Endodermal cell (in vitro differentiated cells): ENCODE data around the gene DNAAF5. TPM values are rescaled to one million over a fixed set of nuclear protein-coding genes. Genes with fewer than 3 reads are reported as not detected.

Source experiments
- DNase-seq: peaks from one replicate; pipeline ENCODE4 v3.0.0-alpha.2; 2017
- H3K27ac ChIP-seq: 2 replicates; pipeline ENCODE4 v1.5.1; 2013; ENCODE audit warnings: mild to moderate bottlenecking, low read depth, low read length, moderate library complexity
- H3K27me3 ChIP-seq: 2 replicates; pipeline ENCODE4 v1.6.1; 2013; ENCODE audit warnings: mild to moderate bottlenecking, low read length, moderate library complexity; ENCODE audit not compliant: insufficient read depth, control insufficient read depth, poor library complexity, severe bottlenecking
- H3K36me3 ChIP-seq: 2 replicates; pipeline ENCODE4 v1.7.0; 2013; ENCODE audit warnings: mild to moderate bottlenecking, low read length, moderate library complexity; ENCODE audit not compliant: control insufficient read depth, insufficient read depth
- H3K4me1 ChIP-seq: one replicate; pipeline ENCODE4 v1.7.0; 2013; ENCODE audit warnings: low read length; ENCODE audit not compliant: control insufficient read depth, insufficient read depth
- H3K4me3 ChIP-seq: 2 replicates; pipeline ENCODE4 v1.5.1; 2013; ENCODE audit warnings: mild to moderate bottlenecking, low read length, moderate library complexity
- H3K9ac ChIP-seq: 2 replicates; pipeline ENCODE4 v1.6.1; 2013; ENCODE audit warnings: mild to moderate bottlenecking, low read length, moderate library complexity; ENCODE audit not compliant: poor library complexity, severe bottlenecking; ENCODE audit errors: extremely low read depth
- H3K9me3 ChIP-seq: 2 replicates; pipeline ENCODE4 v1.6.1; 2013; ENCODE audit warnings: mild to moderate bottlenecking, low read length, moderate library complexity; ENCODE audit not compliant: control insufficient read depth
- H3K27ac Mint-ChIP-seq: 2 replicates; pipeline ENCODE4 v1.8.0; 2020; ENCODE audit warnings: mixed read lengths
- H3K27me3 Mint-ChIP-seq: 2 replicates; pipeline ENCODE4 v1.8.0; 2021; ENCODE audit warnings: mild to moderate bottlenecking, mixed read lengths; ENCODE audit not compliant: insufficient read depth
- H3K36me3 Mint-ChIP-seq: 2 replicates; pipeline ENCODE4 v1.8.0; 2020; ENCODE audit warnings: low read depth, mixed read lengths
- H3K4me1 Mint-ChIP-seq: 2 replicates; pipeline ENCODE4 v1.8.0; 2020; ENCODE audit warnings: mixed read lengths
- H3K4me3 Mint-ChIP-seq: 2 replicates; pipeline ENCODE4 v1.8.0; 2020; ENCODE audit warnings: mild to moderate bottlenecking, moderate library complexity, mixed read lengths
- H3K9me3 Mint-ChIP-seq: 2 replicates; pipeline ENCODE4 v1.8.0; 2020; ENCODE audit warnings: mild to moderate bottlenecking, mixed read lengths
- CTCF ChIP-seq: fragments of 200-600 bp; sonication (generic); conservative IDR thresholded peaks from 2 replicates; pipeline ENCODE4 v1.5.0; 2021; ENCODE audit warnings: antibody characterized with exemption, mild to moderate bottlenecking
- WGBS, 2 experiments: methylation state at CpG; one replicate each; pipeline versions ENCODE4 v1.1.5 to v1.1.7; 2013; ENCODE audit warnings: missing lambda C conversion rate in 2 of 2, mixed read lengths in 1 of 2; ENCODE audit not compliant: insufficient coverage in 1 of 2, insufficient read length in 1 of 2; 5-methylcytosine and 5-hydroxymethylcytosine counted together
- total RNA-seq, 2 donors: library from RNA; stranded (reverse); fragmentation: NEBNext Ultra II Directional in 1 of 2; extraction: Animal tissue kit (Norgen Biotek cat#: 25700) in 1 of 2; gene quantifications; 2 replicates in 1 of 2; 3 replicates in 1 of 2; pipeline ENCODE4 v1.2.1, GENCODE V29; 2021

The DNAAF5 gene
- total RNA-seq, 2 donors from 2014 or later: 54.2 to 54.3 TPM

GRCh38 chr7:833601-834258, 107.2 kb downstream of the DNAAF5 start:
- H3K4me1 ChIP-seq: no peaks in the 10 kb centered on the region
- no peak overlapping the region for H3K27ac Mint-ChIP-seq
- peaks cover 39% of the 10 kb centered on the region for H3K36me3 Mint-ChIP-seq
- no peaks in the 10 kb centered on the region for H3K9me3 ChIP-seq
- no peaks in the 10 kb centered on the region for H3K9me3 Mint-ChIP-seq
- no peak overlapping the region for H3K9ac ChIP-seq
- H3K27me3 ChIP-seq: no peaks in the 10 kb centered on the region
- WGBS, 2 experiments: 90 to 92% methylated on average over 7 to 8 of the region's 8 CpGs
- peaks cover 28% of the 10 kb centered on the region for H3K36me3 ChIP-seq
- H3K27ac ChIP-seq: peak overlapping the region; percentile 32
- H3K4me1 Mint-ChIP-seq: peaks cover 24% of the 10 kb centered on the region
- DNase-seq: no peak
- H3K27me3 Mint-ChIP-seq: no peaks in the 10 kb centered on the region
- no peak for TF ChIP-seq CTCF
- H3K4me3 ChIP-seq: no peak overlapping the region
- H3K4me3 Mint-ChIP-seq: no peak overlapping the region

DNA sequence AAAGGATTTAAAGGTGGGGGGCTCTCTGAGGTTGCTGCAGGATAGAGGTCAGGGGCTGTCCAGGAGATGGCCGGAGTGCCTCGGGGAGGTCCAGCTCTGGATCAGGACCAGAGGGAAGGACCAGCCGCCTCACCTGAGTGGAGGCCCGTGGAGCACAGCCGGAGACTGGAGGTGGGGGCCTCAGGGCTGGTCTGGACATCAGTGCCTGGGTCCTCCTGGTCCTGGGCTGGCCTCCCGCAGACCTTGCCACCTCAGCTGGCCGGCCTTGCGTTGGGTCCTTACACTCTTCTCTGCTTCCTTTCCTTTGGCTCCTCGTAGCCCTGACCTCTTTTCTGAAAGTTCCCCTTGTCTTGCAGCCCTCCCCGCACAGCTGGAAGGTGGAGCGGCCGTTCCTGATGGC, 107.8 kb downstream of the DNAAF5 start:
- H3K9me3 Mint-ChIP-seq: no peaks in the 10 kb centered on the region
- Histone ChIP-seq H3K4me3 (no peak overlapping the region), H3K4me1 (no peaks in the 10 kb centered on the region), H3K9me3 (no peaks in the 10 kb centered on the region), H3K9ac (no peak overlapping the region), H3K36me3 (peaks cover 33% of the 10 kb centered on the region), H3K27ac (no peak overlapping the region), H3K27me3 (no peaks in the 10 kb centered on the region)
- no peak for TF ChIP-seq CTCF
- no peak overlapping the region for H3K4me3 Mint-ChIP-seq
- H3K4me1 Mint-ChIP-seq: peaks cover 24% of the 10 kb centered on the region
- H3K36me3 Mint-ChIP-seq: peaks cover 39% of the 10 kb centered on the region
- DNase-seq: no peak
- H3K27me3 Mint-ChIP-seq: no peaks in the 10 kb centered on the region
- peak overlapping the region; percentile 81 for H3K27ac Mint-ChIP-seq
- 93 to 96% methylated on average over 10 to 12 of the region's 12 CpGs for WGBS, 2 experiments

GRCh38 chr7:835021-835420, 108.5 kb downstream of the DNAAF5 start:
- TF ChIP-seq CTCF: no peak
- Histone ChIP-seq H3K27ac (peak overlapping the region; percentile 44), H3K4me3 (no peak overlapping the region), H3K9ac (no peak overlapping the region), H3K4me1 (no peaks in the 10 kb centered on the region), H3K27me3 (no peaks in the 10 kb centered on the region), H3K36me3 (peaks cover 41% of the 10 kb centered on the region), H3K9me3 (no peaks in the 10 kb centered on the region)
- 95% methylated on average over 10 to 12 of the region's 12 CpGs for WGBS, 2 experiments
- Mint-ChIP-seq H3K9me3 (no peaks in the 10 kb centered on the region), H3K27ac (no peak overlapping the region), H3K4me3 (no peak overlapping the region), H3K36me3 (peaks cover 45% of the 10 kb centered on the region), H3K4me1 (peaks cover 23% of the 10 kb centered on the region), H3K27me3 (no peaks in the 10 kb centered on the region)
- no peak for DNase-seq
